ENCODE measurements around the gene CYTH3.

CYTH3 gene

DNA sequence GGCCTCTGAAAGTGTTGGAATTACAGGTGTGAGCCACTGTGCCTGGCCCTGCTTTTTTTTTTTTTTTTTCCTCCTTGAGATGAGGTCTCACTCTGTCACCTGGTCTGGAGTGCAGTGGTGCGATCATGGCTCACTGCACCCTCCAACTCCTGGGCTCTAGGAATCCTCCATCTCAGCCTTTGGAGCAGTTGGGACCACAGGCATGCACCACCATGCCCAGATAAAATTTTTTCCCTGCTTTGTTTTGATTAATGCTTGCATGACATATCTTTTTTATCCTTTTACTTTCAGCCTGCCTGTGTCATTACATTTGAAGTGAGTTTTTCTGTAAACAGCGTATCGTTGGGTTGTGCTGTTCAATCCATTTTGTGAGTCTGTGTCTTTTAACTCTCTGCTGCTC is 144.2 kb downstream of the CYTH3 start:
- H3K9me3 ChIP-seq: no peaks in the 10 kb centered on the region
- H3K4me1 ChIP-seq: no peaks in the 10 kb centered on the region; the same call in 1 of the 2 replicates
- in situ Hi-C loops (cut with MboI; ENCODE audit: low sequenced_read_pairs): no loop called here
- peaks cover 14% of the 10 kb centered on the region for H3K36me3 ChIP-seq (replicated peaks)
- no peaks in the 10 kb centered on the region for H3K27me3 ChIP-seq (ENCODE audit: low read depth)
- no peak for DNase-seq (ENCODE audit: low spot score in 2 of 2)
- no peak overlapping the region for H3K4me3 ChIP-seq

DNA sequence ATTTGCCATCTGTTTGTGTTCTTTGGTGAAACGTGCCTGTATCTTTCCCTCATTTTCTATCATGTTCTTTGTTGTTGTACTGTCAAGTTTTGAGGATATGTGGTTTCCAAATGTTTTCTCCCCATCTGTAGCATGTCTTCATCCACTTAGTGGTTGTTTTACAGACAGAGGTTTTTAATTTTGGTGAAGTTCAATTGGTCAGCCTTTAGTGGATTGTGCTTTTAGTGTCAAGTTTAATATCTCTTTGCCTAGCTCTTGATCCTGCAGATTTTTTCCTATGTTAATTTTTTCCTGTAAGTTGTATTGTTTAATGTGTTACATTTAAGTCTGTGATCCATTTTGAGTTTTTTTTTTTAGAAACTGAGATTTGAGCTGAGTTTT is 145.3 kb downstream of the CYTH3 start:
- Histone ChIP-seq H3K36me3 (replicated peaks) (peaks cover 23% of the 10 kb centered on the region), H3K27me3 (ENCODE audit: low read depth) (no peaks in the 10 kb centered on the region), H3K4me3 (no peak overlapping the region), H3K9me3 (no peaks in the 10 kb centered on the region), H3K4me1 (no peaks in the 10 kb centered on the region; the same call in 1 of the 2 replicates)
- in situ Hi-C loops (cut with MboI; ENCODE audit: low sequenced_read_pairs): no loop called here
- no peak for DNase-seq (ENCODE audit: low spot score in 2 of 2)

DNA sequence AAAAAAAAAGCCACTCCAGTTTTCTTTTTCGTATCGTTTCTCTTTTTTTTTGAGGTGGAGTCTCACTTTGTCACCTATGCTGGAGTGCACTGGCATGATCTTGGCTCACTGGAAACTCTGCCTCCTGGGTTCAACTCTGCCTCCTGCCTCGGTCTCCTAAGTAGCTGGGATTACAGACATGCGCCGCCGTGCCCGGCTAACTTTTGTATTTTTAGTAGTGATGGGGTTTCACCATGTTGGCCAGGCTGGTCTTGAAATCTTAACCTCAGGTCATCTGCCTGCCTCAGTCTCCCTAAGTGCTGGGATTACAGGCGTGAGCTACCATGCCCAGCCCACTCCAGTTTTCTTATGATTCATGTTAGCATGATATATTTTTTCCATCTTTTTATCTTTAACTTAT is 148.6 kb downstream of the CYTH3 start:
- H3K4me1 ChIP-seq: no peaks in the 10 kb centered on the region; the same call in 1 of the 2 replicates
- no peak for DNase-seq (ENCODE audit: low spot score in 2 of 2)
- H3K27me3 ChIP-seq (ENCODE audit: low read depth): no peaks in the 10 kb centered on the region
- H3K36me3 ChIP-seq (replicated peaks): peaks cover 43% of the 10 kb centered on the region
- H3K4me3 ChIP-seq: no peak overlapping the region
- in situ Hi-C loops (cut with MboI; ENCODE audit: low sequenced_read_pairs): no loop called here
- H3K9me3 ChIP-seq: peaks cover 6% of the 10 kb centered on the region; the same call in 1 of the 2 replicates

DNA sequence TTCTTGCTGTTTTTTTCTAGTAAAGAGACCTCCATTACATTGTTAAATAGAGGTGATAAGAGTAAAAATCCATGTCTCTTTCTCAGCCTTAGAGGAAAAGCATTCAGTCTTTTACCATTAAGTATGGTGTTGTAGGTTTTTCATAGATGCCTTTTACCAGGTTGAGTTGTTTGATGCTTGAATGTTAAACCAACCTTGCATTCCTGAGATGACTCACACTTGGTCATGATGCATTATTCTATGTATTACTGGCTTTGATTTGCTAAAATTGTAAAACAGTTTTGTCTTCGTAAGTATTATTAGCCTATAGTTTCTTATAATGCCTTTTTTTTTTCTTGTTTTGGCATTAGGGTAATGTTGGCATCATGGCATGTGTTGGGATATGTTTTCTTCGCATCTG is 151.3 kb downstream of the CYTH3 start:
- no peak for DNase-seq (ENCODE audit: low spot score in 2 of 2)
- Histone ChIP-seq H3K4me3 (no peak overlapping the region), H3K36me3 (replicated peaks) (peaks cover 57% of the 10 kb centered on the region), H3K4me1 (no peaks in the 10 kb centered on the region), H3K27me3 (ENCODE audit: low read depth) (no peaks in the 10 kb centered on the region), H3K9me3 (peaks cover 6% of the 10 kb centered on the region; the same call in 1 of the 2 replicates)
- in situ Hi-C loops (cut with MboI; ENCODE audit: low sequenced_read_pairs): no loop called here

DNA sequence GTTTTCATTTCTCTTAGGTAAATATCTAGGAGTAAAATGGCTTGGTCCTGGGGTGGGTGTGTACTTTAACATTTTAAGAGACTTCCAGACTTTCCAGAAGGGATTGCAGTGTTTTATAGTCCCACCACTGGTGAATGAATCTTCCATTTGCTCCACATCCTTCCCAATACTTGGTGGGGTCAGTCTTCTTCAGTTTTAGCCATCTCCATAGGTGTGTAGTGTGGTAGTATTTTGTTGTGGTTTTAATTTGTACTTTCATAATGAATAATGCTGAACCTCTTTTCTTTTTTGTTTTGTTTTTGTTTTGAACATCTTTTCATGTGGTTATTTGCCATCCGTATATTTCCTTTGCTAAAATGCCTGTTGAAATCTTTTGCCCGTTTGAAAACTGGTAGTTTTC is 154.9 kb downstream of the CYTH3 start:
- no peaks in the 10 kb centered on the region for H3K4me1 ChIP-seq
- H3K4me3 ChIP-seq: no peak overlapping the region
- no peak for DNase-seq (ENCODE audit: low spot score in 2 of 2)
- peaks cover 6% of the 10 kb centered on the region; the same call in 1 of the 2 replicates for H3K9me3 ChIP-seq
- no peaks in the 10 kb centered on the region for H3K27me3 ChIP-seq (ENCODE audit: low read depth)
- H3K36me3 ChIP-seq (replicated peaks): peaks cover 68% of the 10 kb centered on the region
- in situ Hi-C loops (cut with MboI; ENCODE audit: low sequenced_read_pairs): no loop called here

GRCh38 chr7:6116211-6116610 is 156.2 kb downstream of the CYTH3 start:
- H3K4me3 ChIP-seq: no peak overlapping the region
- H3K36me3 ChIP-seq (replicated peaks): peaks cover 63% of the 10 kb centered on the region
- H3K27me3 ChIP-seq (ENCODE audit: low read depth): no peaks in the 10 kb centered on the region
- H3K4me1 ChIP-seq: no peaks in the 10 kb centered on the region
- no peak for DNase-seq (ENCODE audit: low spot score in 2 of 2)
- H3K9me3 ChIP-seq: peaks cover 3% of the 10 kb centered on the region; the same call in 1 of the 2 replicates
- in situ Hi-C loops (cut with MboI; ENCODE audit: low sequenced_read_pairs): no loop called here

Measured in HAP-1 (cell line).